MM.1S (cell line): ENCODE measurements around the gene OXER1.

Experiments
- DNase-seq: peaks from one replicate; pipeline ENCODE4 v3.0.0-alpha.2; 2015
- H2AFZ ChIP-seq: fragments of 300-600 bp; sonication (generic); 2 replicates; pipeline ENCODE4 v1.6.0; 2016; ENCODE audit warnings: antibody characterized with exemption, low read length
- H3F3A ChIP-seq: fragments of 300-600 bp; sonication (generic); 2 replicates; pipeline ENCODE4 v1.6.1; 2016; ENCODE audit warnings: mild to moderate bottlenecking, antibody characterized with exemption, low read length, moderate library complexity, mixed read lengths; ENCODE audit not compliant: insufficient read depth
- H3K27ac ChIP-seq: fragments of 300-600 bp; sonication (generic); 2 replicates; pipeline ENCODE4 v1.5.1; 2016; ENCODE audit warnings: mild to moderate bottlenecking, low read length
- H3K27me3 ChIP-seq: fragments of 300-600 bp; sonication (generic); replicated peaks from 2 replicates; pipeline ENCODE4 v1.6.0; 2016; ENCODE audit warnings: low read length; ENCODE audit not compliant: insufficient read depth
- H3K36me3 ChIP-seq: fragments of 300-600 bp; sonication (generic); replicated peaks from 2 replicates; pipeline ENCODE4 v1.6.1; 2016; ENCODE audit warnings: mild to moderate bottlenecking, low read length, mixed read lengths; ENCODE audit not compliant: insufficient read depth
- H3K4me1 ChIP-seq: fragments of 300-600 bp; sonication (generic); 2 replicates; pipeline ENCODE4 v1.6.1; 2016; ENCODE audit warnings: low read length, mixed read lengths
- H3K4me2 ChIP-seq: fragments of 300-600 bp; sonication (generic); 2 replicates; pipeline ENCODE4 v1.6.0; 2016; ENCODE audit warnings: low read depth, low read length
- H3K4me3 ChIP-seq: fragments of 300-600 bp; sonication (generic); 2 replicates; pipeline ENCODE4 v1.5.1; 2016; ENCODE audit warnings: low read length, mixed read lengths
- H3K79me2 ChIP-seq: fragments of 300-600 bp; sonication (generic); 2 replicates; pipeline ENCODE4 v1.6.1; 2016; ENCODE audit warnings: mixed run types, low read length, mixed read lengths
- H3K9ac ChIP-seq: fragments of 300-600 bp; sonication (generic); 2 replicates; pipeline ENCODE4 v1.6.1; 2016; ENCODE audit warnings: low read length, mixed read lengths
- H3K9me2 ChIP-seq: fragments of 300-600 bp; sonication (generic); replicated peaks from 2 replicates; pipeline ENCODE4 v1.6.1; 2016; ENCODE audit warnings: mild to moderate bottlenecking, low read length, mixed read lengths; ENCODE audit not compliant: insufficient read depth
- H3K9me3 ChIP-seq: fragments of 300-600 bp; sonication (generic); replicated peaks from 2 replicates; pipeline ENCODE4 v1.6.1; 2016; ENCODE audit warnings: mild to moderate bottlenecking, low read length, mixed read lengths; ENCODE audit not compliant: insufficient read depth
- H4K20me1 ChIP-seq: fragments of 300-600 bp; sonication (generic); 2 replicates; pipeline ENCODE4 v1.6.1; 2016; ENCODE audit warnings: mild to moderate bottlenecking, low read length, moderate library complexity, mixed read lengths; ENCODE audit not compliant: insufficient read depth
- EZH2 ChIP-seq: fragments of 300-600 bp; sonication (generic); optimal IDR thresholded peaks from 2 replicates; pipeline ENCODE3; 2017; ENCODE audit warnings: low read depth, mild to moderate bottlenecking, antibody characterized with exemption, low read length, mixed read lengths
- EZH2phosphoT487 ChIP-seq: fragments of 300-600 bp; sonication (generic); IDR thresholded peaks from 2 replicates; pipeline ENCODE4 v1.6.1; 2018; ENCODE audit warnings: antibody characterized with exemption, low read length
- TF ChIP-seq, protein P1 (sequence below): fragments of 300-600 bp; sonication (generic); IDR thresholded peaks from 2 replicates; pipeline ENCODE4 v1.5.1; 2016; ENCODE audit warnings: antibody characterized with exemption, low read length, mixed read lengths

Gene OXER1

DNA sequence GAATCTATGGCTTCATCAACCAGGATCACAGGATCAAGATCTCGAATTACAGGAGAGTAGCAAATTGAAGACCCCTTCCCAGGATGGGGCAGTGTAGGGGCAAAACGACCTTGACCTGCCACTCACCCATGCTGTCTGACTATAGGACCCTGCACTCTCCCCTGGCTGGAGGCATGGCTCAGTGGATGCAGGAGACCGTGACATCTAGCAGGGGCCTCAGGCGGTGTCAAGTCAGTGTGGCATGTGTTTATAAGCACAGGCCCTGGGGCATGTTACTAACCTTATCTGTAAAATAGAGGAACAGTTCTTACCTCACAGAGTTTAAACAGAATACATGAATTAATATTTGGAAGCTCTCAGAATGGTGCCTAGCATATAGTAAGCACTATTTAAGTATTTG is 24.9 kb upstream of the OXER1 start:
- Histone ChIP-seq H3K9ac (no peak overlapping the region), H3K27me3 (peaks cover 15% of the 10 kb centered on the region; the same call in 1 of the 2 replicates), H3K27ac (no peak overlapping the region)

DNA sequence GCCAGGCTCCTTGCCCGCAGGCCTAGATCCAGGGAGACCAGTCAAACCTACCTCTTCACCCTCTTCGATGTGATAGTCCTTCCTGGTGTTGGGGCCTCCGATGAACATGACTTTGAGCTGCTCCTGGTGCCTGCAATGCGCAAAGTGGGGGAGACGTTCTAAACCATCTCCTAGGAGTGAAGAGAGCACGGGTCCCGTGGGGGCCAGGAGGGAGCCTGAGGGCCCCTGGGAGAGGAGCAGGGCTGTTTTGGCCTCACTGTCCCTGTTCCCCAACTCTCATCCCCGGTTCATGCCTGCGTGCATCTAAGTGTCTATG is 24.5 kb upstream of the OXER1 start:
- H3K79me2 ChIP-seq, result no peaks in the 10 kb centered on the region
- TF ChIP-seq, protein P1, sequence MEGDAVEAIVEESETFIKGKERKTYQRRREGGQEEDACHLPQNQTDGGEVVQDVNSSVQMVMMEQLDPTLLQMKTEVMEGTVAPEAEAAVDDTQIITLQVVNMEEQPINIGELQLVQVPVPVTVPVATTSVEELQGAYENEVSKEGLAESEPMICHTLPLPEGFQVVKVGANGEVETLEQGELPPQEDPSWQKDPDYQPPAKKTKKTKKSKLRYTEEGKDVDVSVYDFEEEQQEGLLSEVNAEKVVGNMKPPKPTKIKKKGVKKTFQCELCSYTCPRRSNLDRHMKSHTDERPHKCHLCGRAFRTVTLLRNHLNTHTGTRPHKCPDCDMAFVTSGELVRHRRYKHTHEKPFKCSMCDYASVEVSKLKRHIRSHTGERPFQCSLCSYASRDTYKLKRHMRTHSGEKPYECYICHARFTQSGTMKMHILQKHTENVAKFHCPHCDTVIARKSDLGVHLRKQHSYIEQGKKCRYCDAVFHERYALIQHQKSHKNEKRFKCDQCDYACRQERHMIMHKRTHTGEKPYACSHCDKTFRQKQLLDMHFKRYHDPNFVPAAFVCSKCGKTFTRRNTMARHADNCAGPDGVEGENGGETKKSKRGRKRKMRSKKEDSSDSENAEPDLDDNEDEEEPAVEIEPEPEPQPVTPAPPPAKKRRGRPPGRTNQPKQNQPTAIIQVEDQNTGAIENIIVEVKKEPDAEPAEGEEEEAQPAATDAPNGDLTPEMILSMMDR, result no peak
- no peak for TF ChIP-seq EZH2phosphoT487
- no peak for TF ChIP-seq EZH2
- H3K36me3 ChIP-seq, result no peaks in the 10 kb centered on the region
- no peaks in the 10 kb centered on the region for H3K4me1 ChIP-seq
- no peak overlapping the region for H3K9ac ChIP-seq
- H3K9me3 ChIP-seq, result no peaks in the 10 kb centered on the region
- no peak overlapping the region for H3K27ac ChIP-seq
- DNase-seq, result no peak
- no peaks in the 10 kb centered on the region for H3F3A ChIP-seq
- H3K9me2 ChIP-seq, result no peaks in the 10 kb centered on the region
- no peak overlapping the region for H3K4me3 ChIP-seq
- H3K4me2 ChIP-seq, result no peak overlapping the region
- H2AFZ ChIP-seq, result no peak overlapping the region
- no peaks in the 10 kb centered on the region for H4K20me1 ChIP-seq
- H3K27me3 ChIP-seq, result peaks cover 15% of the 10 kb centered on the region; the same call in 1 of the 2 replicates

More for the DNA sequence above, 24.9 kb upstream of the OXER1 start:
- no peaks in the 10 kb centered on the region for H3K4me1 ChIP-seq
- no peak overlapping the region for H3K4me3 ChIP-seq
- no peaks in the 10 kb centered on the region for H3K79me2 ChIP-seq
- no peak for TF ChIP-seq EZH2
- TF ChIP-seq EZH2phosphoT487, result no peak
- TF ChIP-seq, protein P1, result no peak
- no peaks in the 10 kb centered on the region for H4K20me1 ChIP-seq
- no peak overlapping the region for H3K4me2 ChIP-seq
- H3F3A ChIP-seq, result no peaks in the 10 kb centered on the region
- H3K36me3 ChIP-seq, result no peaks in the 10 kb centered on the region
- no peak overlapping the region for H2AFZ ChIP-seq
- DNase-seq, result no peak
- H3K9me3 ChIP-seq, result no peaks in the 10 kb centered on the region
- H3K9me2 ChIP-seq, result no peaks in the 10 kb centered on the region

DNA sequence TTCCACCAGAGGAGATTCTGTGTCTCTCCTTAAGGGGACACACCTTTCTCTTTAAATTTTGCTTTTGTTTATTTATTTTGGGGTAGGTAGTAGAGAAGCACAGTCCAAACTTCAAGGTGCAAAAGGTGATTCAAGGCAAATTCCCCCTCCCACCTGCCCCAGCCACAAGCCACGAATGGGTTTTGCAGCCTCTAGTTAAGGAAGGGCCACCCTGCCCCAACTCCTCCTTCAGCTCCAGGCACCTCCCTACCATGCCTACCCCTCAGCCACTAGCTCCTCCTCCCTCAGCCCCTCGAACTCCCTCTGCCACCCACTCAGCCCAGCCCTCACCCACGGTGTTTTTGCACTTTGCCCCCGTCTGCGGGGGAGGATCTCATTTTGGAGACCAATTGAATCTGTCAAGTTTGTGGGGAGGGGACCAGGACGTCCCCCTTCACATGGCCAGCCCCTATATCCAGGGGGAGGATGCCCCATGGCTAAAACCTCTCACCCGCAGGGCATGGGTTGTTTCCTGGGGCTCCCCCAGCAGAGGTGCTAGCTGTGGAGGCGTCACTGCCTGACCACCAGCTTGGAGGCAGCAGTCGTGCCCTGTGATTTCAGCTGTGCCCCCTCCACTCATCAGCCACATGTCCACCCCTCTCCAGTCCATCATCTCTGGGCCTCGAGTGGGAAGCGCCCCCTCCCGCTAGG is 24.0 kb upstream of the OXER1 start:
- no peak overlapping the region for H3K9ac ChIP-seq
- no peak overlapping the region for H3K4me2 ChIP-seq
- no peak overlapping the region for H2AFZ ChIP-seq
- no peaks in the 10 kb centered on the region for H3F3A ChIP-seq
- no peak overlapping the region for H3K27ac ChIP-seq
- no peaks in the 10 kb centered on the region for H4K20me1 ChIP-seq
- TF ChIP-seq, protein P1, result no peak
- TF ChIP-seq EZH2phosphoT487 (no peak), EZH2 (no peak)
- DNase-seq, result no peak
- H3K36me3 ChIP-seq, result no peaks in the 10 kb centered on the region
- no peaks in the 10 kb centered on the region for H3K9me2 ChIP-seq
- H3K4me3 ChIP-seq, result no peak overlapping the region
- peaks cover 10% of the 10 kb centered on the region; the same call in 1 of the 2 replicates for H3K27me3 ChIP-seq
- H3K4me1 ChIP-seq, result no peaks in the 10 kb centered on the region
- no peaks in the 10 kb centered on the region for H3K9me3 ChIP-seq
- no peaks in the 10 kb centered on the region for H3K79me2 ChIP-seq
